ENCODE results near the gene RBM46.

The RBM46 gene, protein sequence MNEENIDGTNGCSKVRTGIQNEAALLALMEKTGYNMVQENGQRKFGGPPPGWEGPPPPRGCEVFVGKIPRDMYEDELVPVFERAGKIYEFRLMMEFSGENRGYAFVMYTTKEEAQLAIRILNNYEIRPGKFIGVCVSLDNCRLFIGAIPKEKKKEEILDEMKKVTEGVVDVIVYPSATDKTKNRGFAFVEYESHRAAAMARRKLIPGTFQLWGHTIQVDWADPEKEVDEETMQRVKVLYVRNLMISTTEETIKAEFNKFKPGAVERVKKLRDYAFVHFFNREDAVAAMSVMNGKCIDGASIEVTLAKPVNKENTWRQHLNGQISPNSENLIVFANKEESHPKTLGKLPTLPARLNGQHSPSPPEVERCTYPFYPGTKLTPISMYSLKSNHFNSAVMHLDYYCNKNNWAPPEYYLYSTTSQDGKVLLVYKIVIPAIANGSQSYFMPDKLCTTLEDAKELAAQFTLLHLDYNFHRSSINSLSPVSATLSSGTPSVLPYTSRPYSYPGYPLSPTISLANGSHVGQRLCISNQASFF

DNA sequence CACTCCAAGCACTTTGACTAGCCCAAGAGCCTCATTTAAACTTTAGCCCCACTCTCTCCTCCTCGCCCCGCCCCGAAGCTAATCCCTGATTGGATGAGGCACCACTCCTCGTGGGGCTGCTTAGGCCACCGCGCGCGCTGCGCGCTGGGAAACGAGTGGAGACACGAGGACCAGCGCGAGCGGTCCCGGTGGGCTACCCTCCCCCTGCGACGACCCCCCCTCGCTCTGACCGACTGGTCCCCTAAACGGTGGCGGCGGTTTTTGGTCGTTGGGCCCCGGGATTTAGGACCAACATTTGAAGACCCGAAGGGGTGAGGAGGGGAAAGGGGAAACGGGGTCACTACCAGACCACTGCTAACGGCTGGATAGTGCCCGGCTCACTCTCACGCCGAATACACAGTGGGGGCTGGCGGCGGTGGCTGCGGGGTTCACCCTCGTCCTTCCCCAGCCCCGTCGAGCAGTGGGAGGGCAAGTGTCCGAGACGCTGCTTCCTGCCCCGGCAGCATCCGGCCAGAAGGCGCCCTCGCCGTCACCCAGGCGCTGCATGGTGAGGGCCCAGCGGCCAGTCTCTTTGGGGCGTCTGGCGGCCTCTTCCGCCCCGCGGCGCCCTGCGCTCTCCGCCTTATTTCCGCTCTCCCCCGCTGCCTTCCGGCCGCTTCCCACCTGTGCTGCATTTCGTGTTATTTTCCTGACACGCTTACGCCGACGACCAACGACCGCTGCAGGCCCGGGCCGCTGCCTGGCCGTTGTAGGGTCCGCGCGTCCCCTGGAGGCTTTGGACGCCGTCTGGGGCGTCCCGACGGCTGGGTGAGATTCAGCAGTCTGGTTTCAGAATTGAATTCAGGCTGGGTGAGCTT lies at the start of gene RBM46:
TSS of gene RBM46 (plus strand) at position 147 of the 857 bp plus-strand sequence. CDS start 15,481 bp downstream, outside the sequence.
- H3K27me3 Mint-ChIP-seq (ENCODE audit: low read depth, poor library complexity) = no peaks in the 10 kb centered on the region
- H3K4me3 Mint-ChIP-seq = no peak within 1 kb of the TSS
- H3K27ac Mint-ChIP-seq = no peak within 1 kb of the TSS
- H3K36me3 Mint-ChIP-seq (ENCODE audit: low read depth) = no peaks in the 10 kb centered on the region
- DNase-seq = no peak
- H3K4me1 Mint-ChIP-seq = no peaks in the 10 kb centered on the region
- H3K9me3 Mint-ChIP-seq = no peaks in the 10 kb centered on the region
- TF ChIP-seq, protein P1, sequence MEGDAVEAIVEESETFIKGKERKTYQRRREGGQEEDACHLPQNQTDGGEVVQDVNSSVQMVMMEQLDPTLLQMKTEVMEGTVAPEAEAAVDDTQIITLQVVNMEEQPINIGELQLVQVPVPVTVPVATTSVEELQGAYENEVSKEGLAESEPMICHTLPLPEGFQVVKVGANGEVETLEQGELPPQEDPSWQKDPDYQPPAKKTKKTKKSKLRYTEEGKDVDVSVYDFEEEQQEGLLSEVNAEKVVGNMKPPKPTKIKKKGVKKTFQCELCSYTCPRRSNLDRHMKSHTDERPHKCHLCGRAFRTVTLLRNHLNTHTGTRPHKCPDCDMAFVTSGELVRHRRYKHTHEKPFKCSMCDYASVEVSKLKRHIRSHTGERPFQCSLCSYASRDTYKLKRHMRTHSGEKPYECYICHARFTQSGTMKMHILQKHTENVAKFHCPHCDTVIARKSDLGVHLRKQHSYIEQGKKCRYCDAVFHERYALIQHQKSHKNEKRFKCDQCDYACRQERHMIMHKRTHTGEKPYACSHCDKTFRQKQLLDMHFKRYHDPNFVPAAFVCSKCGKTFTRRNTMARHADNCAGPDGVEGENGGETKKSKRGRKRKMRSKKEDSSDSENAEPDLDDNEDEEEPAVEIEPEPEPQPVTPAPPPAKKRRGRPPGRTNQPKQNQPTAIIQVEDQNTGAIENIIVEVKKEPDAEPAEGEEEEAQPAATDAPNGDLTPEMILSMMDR (IDR thresholded peaks at IDR 0.05) = no peak

DNA sequence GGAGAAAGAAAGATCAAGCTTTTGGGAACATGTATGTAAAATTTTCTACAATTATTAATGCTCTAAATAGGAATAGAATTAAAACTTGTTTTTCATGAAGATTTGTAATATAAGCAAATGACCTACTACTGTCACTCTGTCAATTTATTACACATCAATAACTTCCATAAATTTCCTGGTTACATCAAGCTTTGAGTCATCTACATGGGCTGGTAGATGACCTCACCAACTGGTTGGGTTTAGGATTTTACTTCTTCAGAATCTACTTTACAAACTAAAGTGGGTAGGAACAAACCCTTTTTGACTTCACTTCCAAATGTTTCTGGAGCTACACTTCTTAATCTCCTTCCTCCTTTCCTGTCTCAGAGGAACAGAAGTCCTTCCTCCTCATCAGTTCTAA lies 49.3 kb upstream of the RBM46 start:
- Mint-ChIP-seq H3K27ac (no peak overlapping the region), H3K4me3 (no peak overlapping the region), H3K36me3 (ENCODE audit: low read depth) (no peaks in the 10 kb centered on the region), H3K4me1 (no peaks in the 10 kb centered on the region), H3K9me3 (no peaks in the 10 kb centered on the region), H3K27me3 (ENCODE audit: low read depth, poor library complexity) (peaks cover 13% of the 10 kb centered on the region)
- TF ChIP-seq, protein P1 (IDR thresholded peaks at IDR 0.05) = no peak
- DNase-seq = no peak

DNA sequence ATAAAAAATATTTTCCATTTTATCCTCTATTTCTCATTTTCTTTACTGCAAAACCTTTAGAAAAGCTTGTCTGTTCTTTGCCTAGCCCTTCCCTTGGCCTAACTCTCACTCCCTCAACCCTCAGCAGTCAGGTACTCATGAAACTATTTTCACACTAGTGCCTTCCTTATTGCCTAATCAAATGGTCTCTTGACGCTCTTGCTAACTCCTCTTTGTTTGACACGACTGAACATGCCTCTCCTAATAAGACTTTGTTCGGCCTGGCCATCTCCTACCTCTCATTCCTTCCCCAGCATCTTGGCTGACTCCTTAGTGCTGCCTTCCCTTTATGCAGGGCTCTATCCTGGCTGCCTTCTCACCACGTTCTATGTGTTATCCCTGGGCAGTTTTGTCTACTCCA lies 48.4 kb upstream of the RBM46 start:
- no peak for DNase-seq
- no peaks in the 10 kb centered on the region for H3K36me3 Mint-ChIP-seq (ENCODE audit: low read depth)
- H3K27me3 Mint-ChIP-seq (ENCODE audit: low read depth, poor library complexity) = peaks cover 13% of the 10 kb centered on the region

DNA sequence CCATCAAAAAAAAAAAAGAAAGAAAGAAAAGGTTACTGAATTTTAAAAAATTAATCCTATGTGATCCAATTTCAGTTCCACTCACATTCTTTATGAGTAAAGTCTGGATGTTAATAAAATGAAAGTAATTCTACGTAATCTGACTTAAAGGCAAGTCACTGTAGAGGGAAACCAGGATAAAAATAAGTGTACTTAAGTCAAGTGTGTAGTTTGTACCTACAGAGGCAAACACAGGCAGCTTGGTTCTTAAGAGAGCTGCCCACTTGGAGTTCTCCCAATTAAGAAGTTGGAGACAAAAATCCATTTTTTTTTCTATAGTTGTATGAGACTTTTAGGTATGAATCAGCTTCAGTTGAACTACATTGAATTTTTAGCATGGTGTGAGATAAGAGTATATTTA lies 44.3 kb upstream of the RBM46 start:
- no peaks in the 10 kb centered on the region for H3K9me3 Mint-ChIP-seq
- DNase-seq = no peak
- no peak overlapping the region for H3K4me3 Mint-ChIP-seq
- peaks cover 13% of the 10 kb centered on the region for H3K4me1 Mint-ChIP-seq
- no peaks in the 10 kb centered on the region for H3K36me3 Mint-ChIP-seq (ENCODE audit: low read depth)
- TF ChIP-seq, protein P1 (IDR thresholded peaks at IDR 0.05) = no peak
- H3K27me3 Mint-ChIP-seq (ENCODE audit: low read depth, poor library complexity) = peaks cover 47% of the 10 kb centered on the region
- no peak overlapping the region for H3K27ac Mint-ChIP-seq

More for the DNA sequence above, 48.4 kb upstream of the RBM46 start:
- H3K27ac Mint-ChIP-seq = no peak overlapping the region
- no peak overlapping the region for H3K4me3 Mint-ChIP-seq
- H3K4me1 Mint-ChIP-seq = no peaks in the 10 kb centered on the region
- TF ChIP-seq, protein P1 (IDR thresholded peaks at IDR 0.05) = no peak
- no peaks in the 10 kb centered on the region for H3K9me3 Mint-ChIP-seq

DNA sequence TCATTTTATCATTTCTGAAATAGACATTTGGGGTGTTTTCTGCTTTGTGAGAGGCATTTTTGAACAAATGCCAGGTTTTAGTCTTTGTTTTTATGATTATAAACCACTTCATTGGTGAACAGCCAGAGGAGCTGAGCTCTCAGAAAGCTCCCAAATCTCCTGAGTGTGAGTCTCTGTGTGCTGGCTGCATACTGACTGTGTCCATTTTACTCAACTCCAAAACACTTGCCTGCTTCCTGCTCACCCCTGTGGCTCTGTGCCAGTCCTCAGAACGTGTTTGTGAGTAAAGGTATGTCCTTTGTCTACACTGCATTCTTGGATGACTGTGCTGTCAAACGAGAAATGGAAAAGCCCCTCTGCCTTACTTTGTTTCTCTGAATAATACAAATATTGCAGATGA lies 42.6 kb upstream of the RBM46 start:
- TF ChIP-seq, protein P1 (IDR thresholded peaks at IDR 0.05) = no peak
- no peak for DNase-seq
- Mint-ChIP-seq H3K9me3 (no peaks in the 10 kb centered on the region), H3K27me3 (ENCODE audit: low read depth, poor library complexity) (peaks cover 55% of the 10 kb centered on the region), H3K4me1 (peaks cover 23% of the 10 kb centered on the region), H3K36me3 (ENCODE audit: low read depth) (no peaks in the 10 kb centered on the region), H3K4me3 (no peak overlapping the region), H3K27ac (no peak overlapping the region)
